MM.1S (cell line): Measurements from ENCODE around the gene SPDYE3.

Experiments used
- DNase-seq: peaks from one replicate; pipeline ENCODE4 v3.0.0-alpha.2; 2015
- H2AFZ ChIP-seq: fragments of 300-600 bp; sonication (generic); 2 replicates; pipeline ENCODE4 v1.6.0; 2016; ENCODE audit warnings: antibody characterized with exemption, low read length
- H3F3A ChIP-seq: fragments of 300-600 bp; sonication (generic); 2 replicates; pipeline ENCODE4 v1.6.1; 2016; ENCODE audit warnings: mild to moderate bottlenecking, antibody characterized with exemption, low read length, moderate library complexity, mixed read lengths; ENCODE audit not compliant: insufficient read depth
- H3K27ac ChIP-seq: fragments of 300-600 bp; sonication (generic); 2 replicates; pipeline ENCODE4 v1.5.1; 2016; ENCODE audit warnings: mild to moderate bottlenecking, low read length
- H3K27me3 ChIP-seq: fragments of 300-600 bp; sonication (generic); replicated peaks from 2 replicates; pipeline ENCODE4 v1.6.0; 2016; ENCODE audit warnings: low read length; ENCODE audit not compliant: insufficient read depth
- H3K36me3 ChIP-seq: fragments of 300-600 bp; sonication (generic); replicated peaks from 2 replicates; pipeline ENCODE4 v1.6.1; 2016; ENCODE audit warnings: mild to moderate bottlenecking, low read length, mixed read lengths; ENCODE audit not compliant: insufficient read depth
- H3K4me1 ChIP-seq: fragments of 300-600 bp; sonication (generic); 2 replicates; pipeline ENCODE4 v1.6.1; 2016; ENCODE audit warnings: low read length, mixed read lengths
- H3K4me2 ChIP-seq: fragments of 300-600 bp; sonication (generic); 2 replicates; pipeline ENCODE4 v1.6.0; 2016; ENCODE audit warnings: low read depth, low read length
- H3K4me3 ChIP-seq: fragments of 300-600 bp; sonication (generic); 2 replicates; pipeline ENCODE4 v1.5.1; 2016; ENCODE audit warnings: low read length, mixed read lengths
- H3K79me2 ChIP-seq: fragments of 300-600 bp; sonication (generic); 2 replicates; pipeline ENCODE4 v1.6.1; 2016; ENCODE audit warnings: mixed run types, low read length, mixed read lengths
- H3K9ac ChIP-seq: fragments of 300-600 bp; sonication (generic); 2 replicates; pipeline ENCODE4 v1.6.1; 2016; ENCODE audit warnings: low read length, mixed read lengths
- H3K9me2 ChIP-seq: fragments of 300-600 bp; sonication (generic); replicated peaks from 2 replicates; pipeline ENCODE4 v1.6.1; 2016; ENCODE audit warnings: mild to moderate bottlenecking, low read length, mixed read lengths; ENCODE audit not compliant: insufficient read depth
- H3K9me3 ChIP-seq: fragments of 300-600 bp; sonication (generic); replicated peaks from 2 replicates; pipeline ENCODE4 v1.6.1; 2016; ENCODE audit warnings: mild to moderate bottlenecking, low read length, mixed read lengths; ENCODE audit not compliant: insufficient read depth
- H4K20me1 ChIP-seq: fragments of 300-600 bp; sonication (generic); 2 replicates; pipeline ENCODE4 v1.6.1; 2016; ENCODE audit warnings: mild to moderate bottlenecking, low read length, moderate library complexity, mixed read lengths; ENCODE audit not compliant: insufficient read depth
- EZH2 ChIP-seq: fragments of 300-600 bp; sonication (generic); optimal IDR thresholded peaks from 2 replicates; pipeline ENCODE3; 2017; ENCODE audit warnings: low read depth, mild to moderate bottlenecking, antibody characterized with exemption, low read length, mixed read lengths
- EZH2phosphoT487 ChIP-seq: fragments of 300-600 bp; sonication (generic); IDR thresholded peaks from 2 replicates; pipeline ENCODE4 v1.6.1; 2018; ENCODE audit warnings: antibody characterized with exemption, low read length
- TF ChIP-seq, protein P1 (sequence below): fragments of 300-600 bp; sonication (generic); IDR thresholded peaks from 2 replicates; pipeline ENCODE4 v1.5.1; 2016; ENCODE audit warnings: antibody characterized with exemption, low read length, mixed read lengths

Gene SPDYE3

GRCh38 chr7:100369105-100369504 is 61.6 kb downstream of the SPDYE3 start:
- Histone ChIP-seq H3K27me3 (no peaks in the 10 kb centered on the region), H3K9me3 (no peaks in the 10 kb centered on the region), H2AFZ (no peak overlapping the region), H4K20me1 (no peaks in the 10 kb centered on the region), H3K9me2 (no peaks in the 10 kb centered on the region), H3K4me2 (peak overlapping the region; percentile 11; the same call in 1 of the 2 replicates), H3K9ac (peak overlapping the region; percentile 48; the same call in 1 of the 2 replicates), H3F3A (peaks cover 50% of the 10 kb centered on the region), H3K36me3 (no peaks in the 10 kb centered on the region), H3K4me3 (no peak overlapping the region), H3K27ac (peak overlapping the region; percentile 88), H3K4me1 (peaks cover 36% of the 10 kb centered on the region), H3K79me2 (0 out of 2 replicates have a peak, but pooled peaks cover 4% of the 10 kb centered on the region)
- DNase-seq: peak; percentile 53
- TF ChIP-seq EZH2phosphoT487: no peak
- no peak for TF ChIP-seq EZH2
- TF ChIP-seq, protein P1, sequence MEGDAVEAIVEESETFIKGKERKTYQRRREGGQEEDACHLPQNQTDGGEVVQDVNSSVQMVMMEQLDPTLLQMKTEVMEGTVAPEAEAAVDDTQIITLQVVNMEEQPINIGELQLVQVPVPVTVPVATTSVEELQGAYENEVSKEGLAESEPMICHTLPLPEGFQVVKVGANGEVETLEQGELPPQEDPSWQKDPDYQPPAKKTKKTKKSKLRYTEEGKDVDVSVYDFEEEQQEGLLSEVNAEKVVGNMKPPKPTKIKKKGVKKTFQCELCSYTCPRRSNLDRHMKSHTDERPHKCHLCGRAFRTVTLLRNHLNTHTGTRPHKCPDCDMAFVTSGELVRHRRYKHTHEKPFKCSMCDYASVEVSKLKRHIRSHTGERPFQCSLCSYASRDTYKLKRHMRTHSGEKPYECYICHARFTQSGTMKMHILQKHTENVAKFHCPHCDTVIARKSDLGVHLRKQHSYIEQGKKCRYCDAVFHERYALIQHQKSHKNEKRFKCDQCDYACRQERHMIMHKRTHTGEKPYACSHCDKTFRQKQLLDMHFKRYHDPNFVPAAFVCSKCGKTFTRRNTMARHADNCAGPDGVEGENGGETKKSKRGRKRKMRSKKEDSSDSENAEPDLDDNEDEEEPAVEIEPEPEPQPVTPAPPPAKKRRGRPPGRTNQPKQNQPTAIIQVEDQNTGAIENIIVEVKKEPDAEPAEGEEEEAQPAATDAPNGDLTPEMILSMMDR: no peak

GRCh38 chr7:100370303-100370702 is 62.8 kb downstream of the SPDYE3 start:
- no peaks in the 10 kb centered on the region for H3K9me2 ChIP-seq
- no peak overlapping the region for H3K4me2 ChIP-seq
- H3K27ac ChIP-seq: no peak overlapping the region
- 0 out of 2 replicates have a peak, but pooled peaks cover 4% of the 10 kb centered on the region for H3K79me2 ChIP-seq
- H2AFZ ChIP-seq: no peak overlapping the region
- H3K4me1 ChIP-seq: peaks cover 32% of the 10 kb centered on the region
- no peaks in the 10 kb centered on the region for H4K20me1 ChIP-seq
- H3K9ac ChIP-seq: no peak overlapping the region
- H3F3A ChIP-seq: peaks cover 38% of the 10 kb centered on the region
- no peaks in the 10 kb centered on the region for H3K27me3 ChIP-seq
- TF ChIP-seq EZH2 (no peak), EZH2phosphoT487 (no peak)
- TF ChIP-seq, protein P1: no peak
- H3K9me3 ChIP-seq: no peaks in the 10 kb centered on the region
- no peak overlapping the region for H3K4me3 ChIP-seq
- H3K36me3 ChIP-seq: no peaks in the 10 kb centered on the region
- no peak for DNase-seq

- no peak overlapping the region for H3K27ac ChIP-seq
These were observed 63.2 kb downstream of the SPDYE3 start for GRCh38 chr7:100370746-100371145.

More at GRCh38 chr7:100370746-100371145, 63.2 kb downstream of the SPDYE3 start:
- H3K9me2 ChIP-seq: no peaks in the 10 kb centered on the region
- no peak overlapping the region for H2AFZ ChIP-seq
- H4K20me1 ChIP-seq: no peaks in the 10 kb centered on the region
- H3K4me3 ChIP-seq: no peak overlapping the region
- H3K36me3 ChIP-seq: no peaks in the 10 kb centered on the region
- no peak for TF ChIP-seq EZH2
- TF ChIP-seq, protein P1: no peak
- TF ChIP-seq EZH2phosphoT487: no peak
- H3K9ac ChIP-seq: no peak overlapping the region
- H3K27me3 ChIP-seq: no peaks in the 10 kb centered on the region
- peaks cover 30% of the 10 kb centered on the region for H3K4me1 ChIP-seq
- DNase-seq: no peak
- no peak overlapping the region for H3K4me2 ChIP-seq
- H3F3A ChIP-seq: peaks cover 34% of the 10 kb centered on the region
- H3K9me3 ChIP-seq: no peaks in the 10 kb centered on the region
- 0 out of 2 replicates have a peak, but pooled peaks cover 4% of the 10 kb centered on the region for H3K79me2 ChIP-seq
